ENCODE measurements around the gene SPPL2A. TPM values are rescaled to one million over a fixed set of nuclear protein-coding genes. Genes with fewer than 3 reads are reported as not detected.

The SPPL2A gene
- total and polyA plus RNA-seq, 2 donors (not counting 3 experiments of a cell fraction or from before 2014, with no cell fraction given), result 38.8 to 88.7 TPM

- ChIA-PET POLR2A (no interaction called here), CTCF (no interaction called here)
- TF ChIP-seq FOS (IDR thresholded peaks at IDR 0.05; ENCODE audit: borderline replicate concordance, insufficient read depth, low read length), result no peak
- TF ChIP-seq EZH2 (IDR thresholded peaks at IDR 0.05; ENCODE audit: borderline replicate concordance, low read depth, low read length, severe bottlenecking), result no peak
- TF ChIP-seq POLR2AphosphoS5 (IDR thresholded peaks at IDR 0.05; ENCODE audit: insufficient read depth, low read depth, low read length), result no peak
- TF ChIP-seq, protein P1, sequence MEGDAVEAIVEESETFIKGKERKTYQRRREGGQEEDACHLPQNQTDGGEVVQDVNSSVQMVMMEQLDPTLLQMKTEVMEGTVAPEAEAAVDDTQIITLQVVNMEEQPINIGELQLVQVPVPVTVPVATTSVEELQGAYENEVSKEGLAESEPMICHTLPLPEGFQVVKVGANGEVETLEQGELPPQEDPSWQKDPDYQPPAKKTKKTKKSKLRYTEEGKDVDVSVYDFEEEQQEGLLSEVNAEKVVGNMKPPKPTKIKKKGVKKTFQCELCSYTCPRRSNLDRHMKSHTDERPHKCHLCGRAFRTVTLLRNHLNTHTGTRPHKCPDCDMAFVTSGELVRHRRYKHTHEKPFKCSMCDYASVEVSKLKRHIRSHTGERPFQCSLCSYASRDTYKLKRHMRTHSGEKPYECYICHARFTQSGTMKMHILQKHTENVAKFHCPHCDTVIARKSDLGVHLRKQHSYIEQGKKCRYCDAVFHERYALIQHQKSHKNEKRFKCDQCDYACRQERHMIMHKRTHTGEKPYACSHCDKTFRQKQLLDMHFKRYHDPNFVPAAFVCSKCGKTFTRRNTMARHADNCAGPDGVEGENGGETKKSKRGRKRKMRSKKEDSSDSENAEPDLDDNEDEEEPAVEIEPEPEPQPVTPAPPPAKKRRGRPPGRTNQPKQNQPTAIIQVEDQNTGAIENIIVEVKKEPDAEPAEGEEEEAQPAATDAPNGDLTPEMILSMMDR (IDR thresholded peaks at IDR 0.05; ENCODE audit: extremely low read depth in 1 of 2, insufficient read depth in 1 of 2, low read depth in 1 of 2, low read length in 2 of 2), result no peak
- TF ChIP-seq MYC (IDR thresholded peaks at IDR 0.05; ENCODE audit: low read depth, low read length), result no peak
- TF ChIP-seq POLR2A (IDR thresholded peaks at IDR 0.05; ENCODE audit: low read depth, low read length), result no peak
- H3K27ac ChIP-seq (ENCODE audit: insufficient read depth, low read depth, low read length), result no peak overlapping the region
- H4K20me1 ChIP-seq (replicated peaks; ENCODE audit: control insufficient read depth, extremely low read depth, insufficient read depth, low read length), result no peaks in the 10 kb centered on the region
- BruUV-seq (replicated peaks), result no TSS peak
- intact Hi-C loops (cut with micrococcal nuclease) (no loop called here), dilution Hi-C loops (cut with MboI; ENCODE audit: extremely low pct_ligation_motif_present, low sequenced_read_pairs) (no loop called here)
- no peak overlapping the region for H3K4me2 ChIP-seq (ENCODE audit: insufficient read depth, low read length)
- DNase-seq (ENCODE audit: low read depth, low spot score), result no peak
- no peaks in the 10 kb centered on the region for H3K9me1 ChIP-seq (replicated peaks; ENCODE audit: control insufficient read depth, extremely low read depth, insufficient read depth, low read length)
- FAIRE-seq, result no peak
- no peak overlapping the region for H3K4me3 ChIP-seq (replicated peaks in 1 of 3; ENCODE audit: insufficient read depth in 1 of 3, low read depth in 1 of 3, low read length in 3 of 3)
- H3K79me2 ChIP-seq (ENCODE audit: control insufficient read depth, insufficient read depth, low read length), result no peaks in the 10 kb centered on the region
- no peaks in the 10 kb centered on the region for H3K4me1 ChIP-seq (ENCODE audit: control insufficient read depth, extremely low read depth, insufficient read depth, low read length)
- no peaks in the 10 kb centered on the region for H3K27me3 ChIP-seq (ENCODE audit: control insufficient read depth in 2 of 2, insufficient read depth in 2 of 2, low read length in 2 of 2)
- H3K9ac ChIP-seq (replicated peaks; ENCODE audit: extremely low read depth, insufficient read depth, low read length), result no peak overlapping the region
- no peak overlapping the region for H2AFZ ChIP-seq (ENCODE audit: low read depth, low read length)
- H3K9me3 ChIP-seq (replicated peaks; ENCODE audit: control insufficient read depth, insufficient read depth, low read length), result no peaks in the 10 kb centered on the region
- H3K36me3 ChIP-seq (ENCODE audit: control insufficient read depth in 2 of 2, extremely low read depth in 1 of 2, insufficient read depth in 2 of 2, low read length in 2 of 2), result no peaks in the 10 kb centered on the region
Observed at GRCh38 chr15:50791486-50791885, 26.0 kb upstream of the SPPL2A start.

Measured in endothelial cell of umbilical vein (primary cell).